ENCODE data around the gene CISD2.
"Not testable (repeated sequence)": the region's sequence is repeated elsewhere in the genome, so short reads cannot be mapped to it uniquely, and the experiment has no call there.

Gene CISD2

GRCh38 chr4:102881343-102881742 is 12.6 kb downstream of the CISD2 start:
- H3K27me3 ChIP-seq (ENCODE audit: insufficient read depth, low read depth), result no peaks in the 10 kb centered on the region
- no peaks in the 10 kb centered on the region for H3K36me3 ChIP-seq (ENCODE audit: insufficient read depth)
- no peak overlapping the region for H3K27ac ChIP-seq
- no peak overlapping the region for H2AFZ ChIP-seq (ENCODE audit: low read depth)
- no peak overlapping the region for H3K4me3 ChIP-seq (IDR thresholded peaks at IDR 0.05; ENCODE audit: insufficient read depth, low read depth, low read length)
- no peaks in the 10 kb centered on the region for H3K4me1 ChIP-seq (ENCODE audit: low read depth, poor library complexity, severe bottlenecking)
- peaks cover 46% of the 10 kb centered on the region for H3K79me2 ChIP-seq (ENCODE audit: insufficient read depth, low read depth)
- no peak overlapping the region for H3K9ac ChIP-seq
- TF ChIP-seq, protein P1, sequence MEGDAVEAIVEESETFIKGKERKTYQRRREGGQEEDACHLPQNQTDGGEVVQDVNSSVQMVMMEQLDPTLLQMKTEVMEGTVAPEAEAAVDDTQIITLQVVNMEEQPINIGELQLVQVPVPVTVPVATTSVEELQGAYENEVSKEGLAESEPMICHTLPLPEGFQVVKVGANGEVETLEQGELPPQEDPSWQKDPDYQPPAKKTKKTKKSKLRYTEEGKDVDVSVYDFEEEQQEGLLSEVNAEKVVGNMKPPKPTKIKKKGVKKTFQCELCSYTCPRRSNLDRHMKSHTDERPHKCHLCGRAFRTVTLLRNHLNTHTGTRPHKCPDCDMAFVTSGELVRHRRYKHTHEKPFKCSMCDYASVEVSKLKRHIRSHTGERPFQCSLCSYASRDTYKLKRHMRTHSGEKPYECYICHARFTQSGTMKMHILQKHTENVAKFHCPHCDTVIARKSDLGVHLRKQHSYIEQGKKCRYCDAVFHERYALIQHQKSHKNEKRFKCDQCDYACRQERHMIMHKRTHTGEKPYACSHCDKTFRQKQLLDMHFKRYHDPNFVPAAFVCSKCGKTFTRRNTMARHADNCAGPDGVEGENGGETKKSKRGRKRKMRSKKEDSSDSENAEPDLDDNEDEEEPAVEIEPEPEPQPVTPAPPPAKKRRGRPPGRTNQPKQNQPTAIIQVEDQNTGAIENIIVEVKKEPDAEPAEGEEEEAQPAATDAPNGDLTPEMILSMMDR (conservative IDR thresholded peaks at IDR 0.05; ENCODE audit: low read depth, low read length), result no peak
- no peak overlapping the region for H3K4me2 ChIP-seq
- no peaks in the 10 kb centered on the region for H4K20me1 ChIP-seq (ENCODE audit: insufficient read depth)

DNA sequence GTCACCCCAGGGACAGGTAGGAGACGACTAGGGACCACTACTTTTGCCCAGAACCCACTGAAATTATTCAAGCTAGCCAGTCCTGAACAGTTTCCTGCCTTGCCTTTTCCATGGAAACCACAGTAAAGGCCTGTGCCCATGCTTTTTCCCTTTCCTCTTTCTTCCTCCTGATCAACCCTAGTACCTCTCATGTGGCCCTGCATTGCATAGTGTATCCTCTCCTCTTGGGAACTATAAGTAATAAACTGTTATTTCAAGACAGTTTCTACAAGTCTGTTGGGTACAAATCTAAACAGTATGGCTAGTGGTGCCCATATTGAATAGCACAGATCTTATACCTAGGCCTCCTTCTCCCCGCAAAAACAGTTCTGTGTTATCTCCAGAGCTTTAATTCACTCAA is 14.5 kb downstream of the CISD2 start:
- H3K27ac ChIP-seq, result no peak overlapping the region
- no peaks in the 10 kb centered on the region for H3K27me3 ChIP-seq (ENCODE audit: insufficient read depth, low read depth)
- TF ChIP-seq, protein P1 (conservative IDR thresholded peaks at IDR 0.05; ENCODE audit: low read depth, low read length), result no peak

DNA sequence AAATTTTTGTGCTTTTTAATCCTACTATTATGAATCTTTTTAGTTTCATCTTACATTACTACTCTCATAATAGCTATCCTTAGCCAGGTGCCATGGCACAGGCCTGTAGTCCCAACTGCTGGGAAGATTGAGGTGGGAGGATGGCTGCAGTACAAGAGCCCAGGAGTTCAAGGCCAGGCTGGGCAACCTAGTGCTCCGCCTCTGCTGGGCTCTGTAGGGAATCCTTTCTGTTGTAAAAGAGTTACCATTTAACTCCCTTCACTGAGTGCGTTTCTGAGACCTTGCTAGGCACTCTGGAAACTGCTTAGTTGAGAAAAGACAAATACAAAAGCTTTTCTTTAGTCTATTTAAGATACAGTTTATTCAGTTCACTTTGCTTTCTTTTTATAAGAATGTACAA is 19.8 kb downstream of the CISD2 start:
- H3K4me1 ChIP-seq (ENCODE audit: low read depth, poor library complexity, severe bottlenecking); H2AFZ ChIP-seq (ENCODE audit: low read depth); H3K27me3 ChIP-seq (ENCODE audit: insufficient read depth, low read depth); H3K36me3 ChIP-seq (ENCODE audit: insufficient read depth); H3K27ac ChIP-seq; H3K4me2 ChIP-seq; H3K4me3 ChIP-seq (IDR thresholded peaks at IDR 0.05; ENCODE audit: insufficient read depth, low read depth, low read length); H4K20me1 ChIP-seq (ENCODE audit: insufficient read depth); H3K9ac ChIP-seq: not testable (repeated sequence)
- peaks cover 11% of the 10 kb centered on the region; the same call in 1 of the 2 replicates for H3K79me2 ChIP-seq (ENCODE audit: insufficient read depth, low read depth)

More for the DNA sequence above, 14.5 kb downstream of the CISD2 start:
- no peaks in the 10 kb centered on the region for H3K4me1 ChIP-seq (ENCODE audit: low read depth, poor library complexity, severe bottlenecking)
- no peak overlapping the region for H3K4me3 ChIP-seq (IDR thresholded peaks at IDR 0.05; ENCODE audit: insufficient read depth, low read depth, low read length)
- no peak overlapping the region for H3K4me2 ChIP-seq
- no peak overlapping the region for H2AFZ ChIP-seq (ENCODE audit: low read depth)
- H4K20me1 ChIP-seq (ENCODE audit: insufficient read depth), result no peaks in the 10 kb centered on the region
- peaks cover 42% of the 10 kb centered on the region for H3K79me2 ChIP-seq (ENCODE audit: insufficient read depth, low read depth)
- H3K9ac ChIP-seq, result no peak overlapping the region
- no peaks in the 10 kb centered on the region for H3K36me3 ChIP-seq (ENCODE audit: insufficient read depth)

- H3K4me2 ChIP-seq; H3K4me1 ChIP-seq (ENCODE audit: low read depth, poor library complexity, severe bottlenecking); H3K27ac ChIP-seq; H3K36me3 ChIP-seq (ENCODE audit: insufficient read depth); H3K9ac ChIP-seq; H3K79me2 ChIP-seq (ENCODE audit: insufficient read depth, low read depth); H4K20me1 ChIP-seq (ENCODE audit: insufficient read depth); H3K4me3 ChIP-seq (IDR thresholded peaks at IDR 0.05; ENCODE audit: insufficient read depth, low read depth, low read length); H2AFZ ChIP-seq (ENCODE audit: low read depth); H3K27me3 ChIP-seq (ENCODE audit: insufficient read depth, low read depth): not testable (repeated sequence)
Observed at GRCh38 chr4:102889866-102890265, 21.1 kb downstream of the CISD2 start.

DNA sequence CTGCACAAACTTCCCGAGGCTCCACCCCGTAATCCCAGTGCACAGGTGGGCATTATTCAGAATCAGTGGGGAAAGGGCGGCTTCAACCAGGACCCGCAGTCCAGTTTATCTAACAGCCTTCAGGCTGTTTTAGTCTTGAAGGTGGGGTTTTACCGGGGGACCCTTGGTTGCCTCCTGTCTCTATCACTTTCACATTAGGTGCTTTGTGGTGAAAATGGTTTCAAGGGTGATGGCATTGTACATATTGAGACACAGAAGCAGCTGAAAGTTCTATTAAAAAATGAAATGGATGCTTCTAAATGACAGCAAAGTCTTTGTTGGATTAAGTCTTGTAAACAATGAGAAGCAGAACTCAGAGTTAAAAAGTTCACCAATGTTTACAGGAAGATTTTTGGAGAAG is 27.8 kb downstream of the CISD2 start:
- H3K9ac ChIP-seq; H3K4me1 ChIP-seq (ENCODE audit: low read depth, poor library complexity, severe bottlenecking); H2AFZ ChIP-seq (ENCODE audit: low read depth); H3K4me2 ChIP-seq; H3K4me3 ChIP-seq (IDR thresholded peaks at IDR 0.05; ENCODE audit: insufficient read depth, low read depth, low read length); H4K20me1 ChIP-seq (ENCODE audit: insufficient read depth); H3K27me3 ChIP-seq (ENCODE audit: insufficient read depth, low read depth); H3K27ac ChIP-seq; H3K36me3 ChIP-seq (ENCODE audit: insufficient read depth); H3K79me2 ChIP-seq (ENCODE audit: insufficient read depth, low read depth): not testable (repeated sequence)

GRCh38 chr4:102897610-102898009 is 28.8 kb downstream of the CISD2 start:
- not testable (repeated sequence) for H4K20me1 ChIP-seq (ENCODE audit: insufficient read depth); H3K27me3 ChIP-seq (ENCODE audit: insufficient read depth, low read depth); H3K79me2 ChIP-seq (ENCODE audit: insufficient read depth, low read depth); H3K4me1 ChIP-seq (ENCODE audit: low read depth, poor library complexity, severe bottlenecking); H3K4me3 ChIP-seq (IDR thresholded peaks at IDR 0.05; ENCODE audit: insufficient read depth, low read depth, low read length); H3K36me3 ChIP-seq (ENCODE audit: insufficient read depth); H3K9ac ChIP-seq; H3K4me2 ChIP-seq; H3K27ac ChIP-seq; H2AFZ ChIP-seq (ENCODE audit: low read depth)

All from KMS-11 (cell line).